IPS-NIHi7 (cell line): ENCODE data around the gene EEF1A2.
A peak's percentile ranks its signal among the peaks of the same experiment; 100 is the strongest.

ENCODE experiments used
- DNase-seq: peaks from one replicate; pipeline ENCODE4 v3.0.0; 2012; ENCODE audit warnings: mixed read lengths; ENCODE audit errors: extremely low spot score

Gene EEF1A2

DNA sequence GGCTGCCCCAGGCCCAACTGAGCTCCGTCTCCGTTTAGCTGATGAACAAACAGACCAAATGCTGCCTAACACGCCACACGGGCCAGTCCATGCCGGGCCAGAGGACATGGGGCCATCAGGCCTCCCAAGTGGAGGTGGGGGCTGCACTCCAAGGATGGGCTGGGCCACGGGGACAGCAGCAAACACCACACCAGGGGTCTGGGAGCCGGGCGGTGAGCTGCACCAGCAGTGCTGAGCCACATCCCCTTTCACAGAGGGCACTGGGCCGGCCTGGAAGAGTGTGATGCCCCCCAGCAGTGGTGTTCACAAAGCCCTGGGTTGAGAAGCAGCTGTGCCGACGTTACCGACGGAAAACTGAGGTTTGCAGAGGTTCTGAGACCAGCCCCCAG is 29.2 kb downstream of the EEF1A2 start:
- no peak for DNase-seq

- DNase-seq: no peak
Measured at GRCh38 chr20:63469019-63469712, 29.7 kb downstream of the EEF1A2 start.

DNA sequence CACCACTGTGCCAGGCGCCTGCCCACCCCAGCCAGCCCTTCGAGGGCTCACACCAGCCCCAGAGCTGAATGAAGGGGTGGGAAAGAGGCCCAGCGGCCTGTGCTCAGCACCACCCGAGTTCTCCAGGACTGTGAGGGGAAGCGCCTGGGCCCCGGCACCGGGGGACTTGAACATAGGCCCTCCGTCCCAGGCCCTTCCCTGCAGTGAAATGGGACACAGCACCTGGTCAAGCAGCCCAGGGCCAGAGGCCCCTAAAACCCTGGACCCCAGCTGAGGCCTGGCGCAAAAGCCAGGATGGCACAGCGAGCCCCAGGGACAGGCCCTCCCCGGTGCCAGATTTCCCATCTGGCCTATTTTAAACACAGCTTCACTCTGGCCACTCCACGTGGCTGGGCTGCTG is 30.5 kb downstream of the EEF1A2 start:
- no peak for DNase-seq

GRCh38 chr20:63467294-63468083 is 31.4 kb downstream of the EEF1A2 start:
- DNase-seq: no peak

DNA sequence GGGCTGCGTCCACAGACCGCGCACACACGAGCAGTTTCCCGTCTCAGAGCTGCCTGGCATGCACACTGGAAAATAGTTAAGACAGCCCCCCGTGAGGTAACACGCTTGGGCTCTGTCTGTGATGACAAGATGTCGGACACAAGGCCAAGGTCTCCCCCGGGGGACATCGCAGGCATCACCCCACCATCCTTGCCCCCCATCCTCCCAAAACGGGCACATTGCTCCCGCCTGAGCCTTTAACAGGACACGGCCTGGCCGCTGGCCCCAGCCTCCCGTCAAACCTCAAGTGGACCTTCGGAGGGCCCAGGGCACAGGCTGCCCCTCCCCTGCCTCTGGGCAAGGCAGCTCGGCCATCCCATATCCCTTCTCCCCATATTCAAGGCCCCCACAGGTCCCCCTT is 32.0 kb downstream of the EEF1A2 start:
- DNase-seq: no peak

GRCh38 chr20:63466250-63466825 is 32.5 kb downstream of the EEF1A2 start:
- DNase-seq: no peak

DNA sequence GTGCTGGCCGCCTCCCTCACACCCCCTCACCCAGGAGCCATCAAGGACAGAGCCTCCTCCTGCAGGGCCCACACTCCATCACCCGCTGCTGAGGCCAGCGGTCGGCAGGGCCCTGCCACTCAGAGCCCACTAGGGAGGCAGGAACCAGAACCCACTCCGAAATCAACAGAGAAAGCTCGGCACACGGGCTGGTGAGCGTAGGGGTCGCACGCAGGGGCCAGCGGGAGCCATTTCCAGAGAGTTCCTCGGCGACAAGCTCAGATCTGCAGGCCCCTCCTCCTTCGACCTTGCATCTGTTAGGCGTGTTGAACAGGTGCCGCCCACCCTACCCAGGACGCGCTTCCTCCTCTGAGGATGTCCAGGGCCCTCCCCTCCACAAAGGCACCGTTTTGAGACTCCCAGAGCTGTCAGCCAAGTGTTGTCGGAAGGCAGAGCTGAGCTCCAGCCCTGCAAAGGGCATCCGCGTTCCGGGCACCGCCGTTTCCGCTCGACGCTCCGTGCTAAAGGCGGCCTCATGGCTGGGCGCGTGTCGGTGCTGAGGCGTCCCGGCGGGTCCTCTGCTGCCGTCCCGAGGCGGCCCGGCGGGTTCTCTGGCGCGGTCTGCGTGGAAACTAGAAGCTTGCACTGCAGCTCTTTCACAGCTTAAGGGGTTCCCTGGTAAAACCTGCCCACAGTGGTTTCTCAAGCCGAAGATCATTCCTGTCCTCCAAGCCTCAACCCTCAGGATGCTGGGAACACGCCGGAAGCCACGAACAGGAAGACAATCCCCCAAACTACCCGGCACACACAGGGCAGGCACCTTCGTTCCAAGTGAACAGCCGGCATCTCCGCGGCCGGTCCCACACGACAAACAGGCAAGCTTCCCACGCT is 33.3 kb downstream of the EEF1A2 start:
- no peak for DNase-seq

DNA sequence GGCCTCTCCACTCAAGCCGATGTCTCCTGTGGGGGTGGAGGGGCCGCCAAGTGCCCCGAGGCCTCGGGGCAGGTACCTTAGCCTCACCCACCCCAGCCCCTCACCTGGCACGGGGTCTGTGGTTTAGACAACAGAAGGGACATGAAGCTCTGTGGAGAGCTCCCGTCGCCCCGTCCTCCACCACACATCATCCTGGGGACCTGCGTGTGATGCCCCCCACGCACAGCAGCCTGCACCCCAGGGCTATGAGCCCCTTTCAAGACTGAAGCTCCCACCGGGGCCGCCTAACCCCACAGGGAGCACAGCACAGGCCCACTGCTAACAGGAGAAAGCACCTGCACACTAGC is 34.6 kb downstream of the EEF1A2 start:
- DNase-seq: no peak

DNA sequence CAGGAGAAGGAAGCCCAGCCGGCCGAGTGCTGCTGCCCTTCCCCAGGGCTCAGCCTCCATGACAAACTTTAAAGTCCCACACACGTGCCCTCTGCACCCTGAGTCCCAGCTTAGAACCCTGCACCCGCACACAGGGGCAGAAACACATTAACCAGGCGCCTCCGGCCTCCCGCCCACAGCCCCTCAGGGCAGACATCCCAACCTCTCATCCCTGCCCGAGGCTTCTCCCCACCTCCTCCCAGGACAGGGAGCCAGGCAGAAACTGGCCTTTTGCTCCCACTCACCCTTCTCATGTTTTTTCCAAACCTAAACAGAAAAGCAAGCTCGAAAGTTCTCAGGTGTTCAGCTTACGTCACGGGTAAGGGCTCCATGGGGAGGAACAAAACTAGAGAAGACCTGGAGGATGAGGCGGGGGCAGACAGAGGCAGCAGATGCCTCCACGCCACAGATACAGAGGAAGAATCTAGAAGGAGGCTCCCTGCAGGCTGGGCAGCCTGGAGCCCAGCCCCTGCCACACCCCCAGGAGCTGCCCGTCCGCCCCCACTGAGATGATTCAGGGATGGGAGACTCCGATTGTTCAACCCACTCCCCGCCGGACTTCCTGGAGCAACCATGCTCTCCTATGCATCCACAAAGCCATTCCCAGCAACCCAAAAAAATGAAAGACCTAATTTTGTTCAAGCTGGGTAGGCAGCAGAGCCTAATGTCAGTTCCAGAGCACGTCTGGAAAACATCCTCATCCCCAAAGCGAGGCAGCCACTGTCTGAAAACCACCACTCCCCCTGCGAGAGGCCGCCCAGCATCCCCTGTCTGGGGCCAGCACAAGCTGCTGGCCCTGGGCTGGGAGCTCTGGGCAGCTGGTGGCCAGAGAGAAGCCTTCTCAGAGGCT is 35.2 kb downstream of the EEF1A2 start:
- no peak for DNase-seq

GRCh38 chr20:63462244-63462643 is 36.6 kb downstream of the EEF1A2 start:
- no peak for DNase-seq

DNA sequence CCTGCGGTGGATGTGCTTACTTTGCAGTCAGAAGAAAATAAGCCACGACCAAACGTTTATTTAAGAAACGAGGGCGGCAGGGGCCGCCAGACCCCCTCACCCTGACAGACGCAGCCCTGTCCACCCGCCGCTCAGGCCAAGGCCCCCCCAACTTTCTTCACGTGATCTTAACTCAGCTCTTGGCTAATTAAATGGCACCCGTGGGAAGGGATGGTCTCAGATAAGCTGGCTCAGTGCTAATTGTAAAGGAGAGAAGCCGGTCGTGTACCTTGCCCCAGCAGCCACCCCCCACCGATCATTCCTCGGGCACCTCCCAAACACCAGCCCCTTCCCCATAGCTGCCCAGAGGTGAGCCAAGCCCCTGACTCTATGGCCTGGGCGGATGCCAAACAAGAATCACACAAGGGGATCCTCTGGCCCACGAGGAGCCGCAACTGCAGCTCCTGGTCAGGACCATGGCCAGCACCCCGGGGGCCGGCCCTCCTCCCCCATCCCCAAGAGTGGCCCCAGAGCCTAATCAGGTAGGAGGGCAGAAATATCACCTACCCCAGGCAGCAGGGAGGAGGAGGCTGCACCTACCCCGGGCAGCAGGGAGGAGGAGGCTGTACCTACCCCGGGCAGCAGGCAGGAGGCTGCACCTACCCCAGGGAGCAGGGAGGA is 37.6 kb downstream of the EEF1A2 start:
- DNase-seq: peak; percentile 87

DNA sequence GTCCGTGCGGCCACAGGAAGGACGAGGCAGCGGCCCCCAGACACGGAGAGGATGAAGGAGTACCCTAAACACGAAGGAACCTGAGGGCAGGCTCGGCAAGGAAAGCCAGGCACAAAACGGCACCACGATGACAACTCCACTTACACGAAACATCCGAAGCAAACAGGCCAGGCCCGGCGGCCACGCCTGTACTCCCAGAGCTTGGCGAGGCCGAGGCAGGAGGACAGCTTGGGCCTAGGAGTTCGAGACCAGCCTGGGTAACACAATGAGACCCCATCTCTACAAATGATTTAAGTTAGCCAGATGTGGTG is 39.9 kb downstream of the EEF1A2 start:
- no peak for DNase-seq

GRCh38 chr20:63458170-63459069 is 40.5 kb downstream of the EEF1A2 start:
- DNase-seq: no peak

GRCh38 chr20:63457737-63458136 is 41.1 kb downstream of the EEF1A2 start:
- no peak for DNase-seq

DNA sequence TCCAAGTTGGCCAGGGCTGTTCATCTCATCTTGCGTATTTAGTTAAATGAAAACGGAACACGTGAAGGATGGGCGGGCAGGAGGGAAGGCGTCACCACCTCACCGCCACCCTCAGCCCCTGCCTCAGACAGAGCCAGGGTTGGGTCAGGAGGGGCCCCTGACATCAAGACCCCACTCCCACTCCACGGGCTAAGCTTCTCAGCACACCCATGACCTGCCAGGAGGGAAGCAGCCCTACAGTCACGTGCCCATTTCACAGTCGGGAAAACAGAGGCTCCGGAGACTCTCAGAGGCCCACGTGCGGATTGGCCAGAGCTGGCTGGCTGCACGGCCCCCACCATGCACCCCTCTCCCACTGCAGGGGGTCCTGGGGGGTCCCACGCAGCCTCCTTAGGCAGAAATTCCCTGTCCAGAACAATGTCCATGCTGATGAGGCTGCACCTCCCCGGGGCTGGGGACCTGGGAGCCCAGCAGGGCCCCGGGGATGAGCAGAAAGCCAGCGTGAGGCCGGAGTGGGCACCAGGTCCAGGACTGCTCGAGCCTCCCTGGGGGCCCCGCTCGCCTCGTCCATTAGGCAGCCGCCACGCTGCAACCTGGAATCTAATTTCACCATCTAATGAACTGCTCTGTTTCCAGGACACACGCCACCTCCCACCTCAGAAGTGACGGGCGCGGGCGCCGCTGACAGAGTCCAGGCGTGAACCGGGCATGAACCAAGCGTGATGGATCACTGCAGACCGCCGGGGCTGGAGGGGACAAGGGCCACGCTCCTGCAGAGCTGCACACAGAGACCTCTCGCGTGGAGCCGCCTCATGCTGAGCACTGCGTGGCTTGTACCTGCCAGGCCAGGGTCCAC is 42.2 kb downstream of the EEF1A2 start:
- DNase-seq: no peak

DNA sequence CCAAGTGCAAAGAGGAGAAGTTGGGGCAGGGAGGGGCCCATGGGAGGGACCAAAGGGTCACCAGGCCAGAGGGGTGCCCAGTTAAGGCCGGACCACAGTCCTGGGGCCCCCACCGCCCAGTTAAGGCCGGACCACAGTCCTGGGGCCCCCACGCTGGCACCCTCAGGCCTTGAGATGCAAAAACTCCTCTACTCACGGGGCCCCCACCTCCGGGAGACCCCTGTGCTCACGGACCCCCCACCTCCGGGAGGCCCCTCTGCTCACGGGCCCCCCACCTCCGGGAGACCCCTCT is 43.4 kb downstream of the EEF1A2 start:
- DNase-seq: no peak

DNA sequence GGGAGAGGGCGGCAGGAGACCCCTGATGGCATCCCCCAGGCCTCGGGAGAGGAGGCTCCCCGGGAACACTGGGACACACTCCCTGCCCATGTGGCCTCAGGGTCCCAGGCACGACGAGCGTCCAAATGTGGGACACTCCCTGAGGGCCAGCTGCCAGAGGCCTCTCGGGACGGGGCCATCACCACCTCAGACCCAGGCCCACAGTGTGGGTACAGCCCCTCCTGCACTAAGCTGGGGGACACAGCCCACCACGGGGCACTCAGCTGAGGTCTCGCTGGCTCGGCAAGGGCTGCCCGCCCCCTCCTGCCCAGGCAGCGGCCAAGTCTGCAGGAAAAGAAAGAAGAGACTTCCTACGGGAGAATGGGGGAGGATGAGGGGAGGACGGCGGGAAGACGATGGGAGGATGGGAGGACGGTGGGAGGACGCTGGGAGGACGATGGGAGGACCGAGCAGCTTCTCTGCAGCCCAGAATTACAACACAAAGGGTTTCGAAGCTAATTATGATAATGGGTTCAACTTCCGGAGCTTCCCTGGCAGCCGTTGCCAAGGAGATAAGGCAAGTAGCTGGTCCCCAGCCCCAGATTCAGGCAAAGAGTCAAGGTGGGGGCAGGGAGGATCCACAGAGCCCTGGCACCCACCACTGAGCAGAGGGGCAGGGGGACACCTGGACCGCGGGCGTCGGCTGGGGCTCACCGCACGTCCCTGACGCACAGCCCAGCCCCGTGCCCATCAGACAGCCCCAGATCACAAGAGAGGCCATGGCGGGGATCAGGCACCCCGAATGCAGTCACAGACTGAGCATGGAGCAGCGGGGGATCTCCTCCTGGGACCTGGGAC is 43.9 kb downstream of the EEF1A2 start:
- DNase-seq: no peak
